GM21360 (cell line): ENCODE data around the gene RPGRIP1L.
"Not testable (repeated sequence)": the region's sequence is repeated elsewhere in the genome, so short reads cannot be mapped to it uniquely, and the experiment has no call there.

Experiments
- ATAC-seq: cut with Tn5 transposase; IDR thresholded peaks from one replicate; pipeline ENCODE4 v1.9.1; 2021; ENCODE audit warnings: mild to moderate bottlenecking, moderate library complexity; ENCODE audit not compliant: unreplicated experiment

Gene RPGRIP1L

GRCh38 chr16:53713403-53714204 is 9.9 kb upstream of the RPGRIP1L start:
- no peak for ATAC-seq

GRCh38 chr16:53712065-53712464 is 8.4 kb upstream of the RPGRIP1L start:
- no peak for ATAC-seq

- ATAC-seq, result no peak
Measured at GRCh38 chr16:53711390-53711789, 7.7 kb upstream of the RPGRIP1L start.

- ATAC-seq, result no peak
Measured at GRCh38 chr16:53708490-53708889, 4.8 kb upstream of the RPGRIP1L start.

- no peak for ATAC-seq
Measured at GRCh38 chr16:53707671-53708070, 4.0 kb upstream of the RPGRIP1L start.

- ATAC-seq, result no peak
Measured at GRCh38 chr16:53704445-53704813, 770 bp upstream of the RPGRIP1L start.

GRCh38 chr16:53698271-53698670 is 5.4 kb downstream of the RPGRIP1L start:
- not testable (repeated sequence) for ATAC-seq

- ATAC-seq, result no peak
Measured at GRCh38 chr16:53695070-53695469, 8.6 kb downstream of the RPGRIP1L start.

GRCh38 chr16:53693320-53693719 is 10.3 kb downstream of the RPGRIP1L start:
- ATAC-seq, result no peak

GRCh38 chr16:53692146-53692545 is 11.5 kb downstream of the RPGRIP1L start:
- ATAC-seq, result no peak

- ATAC-seq, result no peak
Measured at GRCh38 chr16:53690771-53691170, 12.9 kb downstream of the RPGRIP1L start.

GRCh38 chr16:53689636-53690035 is 14.0 kb downstream of the RPGRIP1L start:
- no peak for ATAC-seq

GRCh38 chr16:53686710-53687109 is 16.9 kb downstream of the RPGRIP1L start:
- ATAC-seq, result no peak

- not testable (repeated sequence) for ATAC-seq
Measured at GRCh38 chr16:53685334-53685733, 18.3 kb downstream of the RPGRIP1L start.

GRCh38 chr16:53681354-53681753 is 22.3 kb downstream of the RPGRIP1L start:
- no peak for ATAC-seq

- no peak for ATAC-seq
Measured at GRCh38 chr16:53680756-53681155, 22.9 kb downstream of the RPGRIP1L start.

- ATAC-seq, result no peak
Measured at GRCh38 chr16:53678756-53679343, 24.8 kb downstream of the RPGRIP1L start.

GRCh38 chr16:53678155-53678554 is 25.5 kb downstream of the RPGRIP1L start:
- ATAC-seq, result no peak

GRCh38 chr16:53673189-53673588 is 30.5 kb downstream of the RPGRIP1L start:
- no peak for ATAC-seq

GRCh38 chr16:53672461-53672860 is 31.2 kb downstream of the RPGRIP1L start:
- no peak for ATAC-seq

GRCh38 chr16:53668869-53669268 is 34.8 kb downstream of the RPGRIP1L start:
- no peak for ATAC-seq

- no peak for ATAC-seq
Measured at GRCh38 chr16:53666786-53667415, 36.8 kb downstream of the RPGRIP1L start.
